Large intestine (tissue), 3 donors: ENCODE data around the gene FARP2. TPM values are rescaled to one million over a fixed set of nuclear protein-coding genes. Genes with fewer than 3 reads are reported as not detected.
"Not testable (repeated sequence)": the region's sequence is repeated elsewhere in the genome, so short reads cannot be mapped to it uniquely, and the experiment has no call there.

Source experiments
- DNase-seq, 2 donors: peaks; one replicate each; pipeline versions ENCODE4 v3.0.0 to v3.0.0-alpha.2; 2013
- H3K27ac ChIP-seq: one replicate; pipeline ENCODE4 v1.5.1; 2013; ENCODE audit warnings: low read length
- H3K27me3 ChIP-seq: 2 replicates; pipeline ENCODE4 v1.6.1; 2013; ENCODE audit warnings: low read length; ENCODE audit not compliant: control insufficient read depth, insufficient read depth
- H3K36me3 ChIP-seq: 2 replicates; pipeline ENCODE4 v1.6.1; 2013; ENCODE audit warnings: low read length; ENCODE audit not compliant: control insufficient read depth, insufficient read depth
- H3K4me1 ChIP-seq: one replicate; pipeline ENCODE4 v1.6.1; 2013; ENCODE audit warnings: low read length; ENCODE audit not compliant: control insufficient read depth, insufficient read depth
- H3K4me3 ChIP-seq: one replicate; pipeline ENCODE4 v1.5.1; 2013; ENCODE audit warnings: low read length
- H3K9me3 ChIP-seq: one replicate; pipeline ENCODE4 v1.6.1; 2013; ENCODE audit warnings: mild to moderate bottlenecking, low read depth, low read length, moderate library complexity; ENCODE audit not compliant: control insufficient read depth
- WGBS: methylation state at CpG from one replicate; pipeline ENCODE4 v1.1.5; 2013; ENCODE audit warnings: low lambda C conversion rate; ENCODE audit not compliant: insufficient coverage; 5-methylcytosine and 5-hydroxymethylcytosine counted together
- polyA plus RNA-seq: library from polyadenylated mRNA; unstranded; fragments of 120-200 nt; gene quantifications from one replicate; pipeline ENCODE4 v1.2.1, GENCODE V29; 2013

Gene FARP2
- polyA plus RNA-seq, 1 donor = 52.6 TPM

DNA sequence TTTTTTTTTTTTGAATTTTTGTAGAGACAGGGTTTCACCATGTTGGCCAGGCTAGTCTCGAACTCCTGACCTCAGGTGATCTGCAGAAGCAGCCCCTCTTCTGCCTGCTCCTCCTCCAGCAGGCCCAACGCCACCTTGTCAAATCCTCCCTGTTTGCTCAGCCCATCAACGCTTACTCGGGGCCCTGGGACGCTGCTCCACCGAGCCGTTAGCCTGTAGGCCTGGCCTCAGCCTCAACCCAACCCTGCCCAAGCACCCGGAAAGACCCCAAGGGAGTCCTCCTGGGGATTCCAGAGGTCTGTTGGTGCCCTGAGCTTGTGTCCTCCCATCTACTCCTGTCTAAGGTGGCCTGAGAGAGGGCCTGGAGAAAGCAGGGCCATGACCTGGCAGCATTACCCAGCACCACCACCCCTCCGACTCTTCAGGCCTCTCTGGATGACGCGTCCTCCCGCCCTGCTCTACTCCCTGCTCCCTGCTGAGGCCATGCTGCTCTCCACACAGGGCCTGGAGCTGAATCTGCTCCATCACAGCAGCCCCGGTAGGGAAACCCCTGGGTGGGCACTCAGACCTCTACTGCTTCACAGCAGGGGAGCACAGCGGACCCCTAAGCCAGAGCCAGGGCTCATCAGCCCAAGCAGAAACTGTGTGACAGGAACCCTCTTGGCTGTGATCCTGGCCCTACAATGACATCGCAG, 149.1 kb downstream of the FARP2 start:
- Histone ChIP-seq H3K27me3 (no peaks in the 10 kb centered on the region), H3K9me3 (no peaks in the 10 kb centered on the region), H3K36me3 (peaks cover 18% of the 10 kb centered on the region), H3K4me1 (peaks cover 16% of the 10 kb centered on the region), H3K4me3 (no peak overlapping the region), H3K27ac (no peak overlapping the region)
- DNase-seq = no peak
- WGBS = no CpG with 5 or more reads among the region's 15 CpGs

GRCh38 chr2:241505781-241506201, 149.7 kb downstream of the FARP2 start:
- no peaks in the 10 kb centered on the region for H3K27me3 ChIP-seq
- WGBS = no CpG with 5 or more reads among the region's 7 CpGs
- no peak overlapping the region for H3K27ac ChIP-seq
- no peak overlapping the region for H3K4me3 ChIP-seq
- peaks cover 12% of the 10 kb centered on the region for H3K36me3 ChIP-seq
- DNase-seq = no peak
- no peaks in the 10 kb centered on the region for H3K9me3 ChIP-seq
- H3K4me1 ChIP-seq = peaks cover 16% of the 10 kb centered on the region

DNA sequence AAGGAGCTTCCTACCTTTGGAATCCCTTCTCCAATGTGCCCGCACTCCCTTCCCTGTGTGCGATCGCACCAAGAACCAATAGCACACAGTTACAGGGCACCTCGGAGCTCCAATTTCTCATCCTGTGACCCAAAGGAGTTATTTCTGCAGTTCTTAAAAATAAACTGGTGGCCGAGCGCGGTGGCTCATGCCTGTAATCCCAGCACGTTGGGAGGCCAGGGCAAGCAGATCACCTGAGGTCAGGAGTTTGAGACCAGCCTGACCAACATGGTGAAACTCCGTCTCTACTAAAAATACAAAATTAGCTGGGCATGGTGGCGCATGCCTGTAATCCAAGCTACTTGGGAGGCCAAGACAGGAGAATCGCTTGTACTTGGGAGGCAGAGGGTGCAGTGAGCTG, 150.2 kb downstream of the FARP2 start:
- not testable (repeated sequence) for H3K9me3 ChIP-seq

GRCh38 chr2:241506793-241507429, 150.8 kb downstream of the FARP2 start:
- WGBS = no CpG with 5 or more reads among the region's 19 CpGs
- H3K4me1 ChIP-seq = peaks cover 16% of the 10 kb centered on the region
- no peak for DNase-seq
- H3K27ac ChIP-seq = no peak overlapping the region
- H3K27me3 ChIP-seq = no peaks in the 10 kb centered on the region
- H3K36me3 ChIP-seq = peaks cover 5% of the 10 kb centered on the region
- H3K4me3 ChIP-seq = peak overlapping the region; percentile 73
- no peaks in the 10 kb centered on the region for H3K9me3 ChIP-seq

More for the DNA sequence above, 150.2 kb downstream of the FARP2 start:
- not testable (repeated sequence) for H3K27ac ChIP-seq, H3K4me3 ChIP-seq, H3K36me3 ChIP-seq, H3K27me3 ChIP-seq, DNase-seq
- WGBS = no CpG with 5 or more reads among the region's 11 CpGs
- H3K4me1 ChIP-seq = peaks cover 16% of the 10 kb centered on the region

- H3K4me1 ChIP-seq = peaks cover 16% of the 10 kb centered on the region
- H3K9me3 ChIP-seq = no peaks in the 10 kb centered on the region
- no CpG with 5 or more reads among the region's 67 CpGs for WGBS
- peak overlapping the region; percentile 73 for H3K4me3 ChIP-seq
- peak; percentile 34 to 53 for DNase-seq
- H3K27me3 ChIP-seq = no peaks in the 10 kb centered on the region
- peaks cover 5% of the 10 kb centered on the region for H3K36me3 ChIP-seq
- peak overlapping the region; percentile 38 for H3K27ac ChIP-seq
Observed at GRCh38 chr2:241507430-241508239, 151.6 kb downstream of the FARP2 start.

DNA sequence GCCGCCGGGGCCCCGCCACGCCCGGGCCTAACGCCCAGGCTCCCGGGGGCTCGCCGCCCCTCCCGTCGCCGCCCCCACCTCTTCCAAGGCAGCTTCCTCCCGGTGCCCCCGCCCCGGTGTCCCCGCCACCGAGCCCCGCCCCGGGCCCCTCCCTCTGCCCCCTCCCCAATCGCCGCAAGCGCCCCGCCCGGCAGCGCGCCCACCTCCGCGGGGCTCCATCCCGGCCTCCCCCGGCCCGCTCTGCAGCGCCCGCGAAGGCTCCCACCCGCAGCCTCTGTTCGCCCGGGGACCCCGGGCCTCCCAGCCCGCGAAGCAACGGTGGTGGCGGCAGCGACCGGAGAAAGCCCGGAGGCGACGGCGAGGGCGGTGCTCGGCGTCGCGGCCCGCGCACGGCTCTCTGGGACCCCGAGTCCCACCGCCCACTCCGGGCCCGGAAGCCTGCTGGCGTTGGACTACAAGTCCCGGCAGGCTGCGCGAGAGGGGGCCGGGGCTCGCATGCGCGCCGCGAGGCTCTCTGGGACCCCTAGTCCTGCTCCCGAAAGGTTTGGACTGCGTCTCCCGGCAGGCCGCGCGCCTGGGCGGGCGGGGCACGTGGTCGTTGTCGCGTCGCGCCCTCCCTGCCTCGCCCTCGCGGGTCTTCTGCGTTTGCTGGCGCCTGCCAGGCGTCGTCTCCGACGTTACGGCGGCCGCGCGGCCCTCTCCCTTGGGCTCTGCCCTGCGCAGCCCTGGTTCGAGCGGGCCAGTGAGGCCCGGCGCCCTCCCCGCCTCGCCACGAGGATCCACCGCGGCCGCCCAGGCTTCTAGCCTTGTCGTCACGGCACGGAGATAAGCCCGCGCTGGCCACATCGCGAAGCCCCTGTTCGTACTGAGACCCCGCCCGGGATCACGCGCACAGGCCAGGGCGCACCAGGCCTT, 152.4 kb downstream of the FARP2 start, which contains the start of gene STK25:
Gene STK25, minus strand, starts transcription at position 345 of the 915 bp plus-strand sequence. CDS start 549 bp downstream, outside the sequence.
- DNase-seq = peak; percentile 98 to 99
- Histone ChIP-seq H3K4me1 (peaks cover 16% of the 10 kb centered on the region), H3K4me3 (peak within 1 kb of the TSS; percentile 73), H3K27me3 (no peaks in the 10 kb centered on the region), H3K36me3 (peaks cover 5% of the 10 kb centered on the region), H3K27ac (peak within 1 kb of the TSS; percentile 41), H3K9me3 (no peaks in the 10 kb centered on the region)
- WGBS = no CpG with 5 or more reads among the region's 122 CpGs

DNA sequence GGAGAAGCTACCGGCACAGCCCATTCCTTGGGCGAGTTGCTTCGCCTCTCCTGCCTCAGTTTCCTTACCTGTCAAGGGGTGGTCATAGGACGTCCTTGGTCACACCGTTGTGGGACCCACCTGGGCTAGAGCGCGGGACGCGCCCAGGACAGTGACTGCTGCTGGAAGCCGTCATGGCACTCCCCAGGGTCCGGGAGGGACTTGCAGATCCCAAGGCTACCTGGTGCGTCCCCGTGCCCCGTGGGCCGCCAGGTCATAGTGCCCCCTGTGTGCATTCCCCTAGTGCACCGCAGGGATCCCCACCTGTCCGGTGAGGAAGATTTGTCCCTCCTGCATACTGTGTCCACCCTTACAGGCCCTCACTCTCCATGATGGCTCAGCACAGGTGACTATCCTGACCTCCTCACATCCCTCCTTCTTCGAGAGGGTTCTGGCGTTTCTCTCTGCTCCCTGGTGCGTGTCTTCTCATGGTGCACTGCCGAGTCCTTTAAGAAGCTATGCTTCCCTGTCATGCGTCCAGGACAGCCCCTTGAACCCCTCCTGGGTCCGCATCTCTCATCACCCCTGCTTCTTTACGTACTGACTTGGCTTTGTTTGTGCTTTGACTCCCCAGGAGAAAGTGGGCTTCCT, 153.2 kb downstream of the FARP2 start:
- Histone ChIP-seq H3K9me3 (no peaks in the 10 kb centered on the region), H3K27me3 (no peaks in the 10 kb centered on the region), H3K36me3 (peaks cover 2% of the 10 kb centered on the region), H3K4me3 (peak overlapping the region; percentile 72), H3K4me1 (peaks cover 16% of the 10 kb centered on the region), H3K27ac (peak overlapping the region; percentile 41)
- peak; percentile 45 to 52 for DNase-seq
- no CpG with 5 or more reads among the region's 24 CpGs for WGBS

GRCh38 chr2:241511091-241511741, 155.1 kb downstream of the FARP2 start:
- Histone ChIP-seq H3K36me3 (no peaks in the 10 kb centered on the region), H3K27ac (no peak overlapping the region), H3K4me3 (no peak overlapping the region), H3K4me1 (peaks cover 16% of the 10 kb centered on the region), H3K27me3 (no peaks in the 10 kb centered on the region), H3K9me3 (no peaks in the 10 kb centered on the region)
- peak in 1 of 2 donors; percentile 29 for DNase-seq
- WGBS = 100% methylated on average over 1 of the region's 6 CpGs

- Histone ChIP-seq H3K4me1 (peaks cover 2% of the 10 kb centered on the region), H3K4me3 (no peak overlapping the region), H3K9me3 (peaks cover 13% of the 10 kb centered on the region), H3K27me3 (peaks cover under 1% of the 10 kb centered on the region), H3K27ac (no peak overlapping the region), H3K36me3 (no peaks in the 10 kb centered on the region)
- DNase-seq = no peak
- no CpG with 5 or more reads among the region's 5 CpGs for WGBS
Observed at GRCh38 chr2:241514553-241514952, 158.5 kb downstream of the FARP2 start.
